Stimulated activated CD4-positive, alpha-beta T cell treated with anti-CD3 and anti-CD28 coated beads, Interleukin-1b, Interleukin-23, amount 100 ng/mL, for 1 hour (primary cell): ENCODE data around the gene OR51B4.
"Not testable (repeated sequence)": the region's sequence is repeated elsewhere in the genome, so short reads cannot be mapped to it uniquely, and the experiment has no call there.

Experiments
- DNase-seq, 2 donors: peaks; one replicate each; pipeline ENCODE4 v3.0.0-alpha.2; 2020; ENCODE audit warnings: low read depth in 2 of 2

OR51B4 gene

GRCh38 chr11:5301846-5302245 is at the start of gene OR51B4:
Gene OR51B4, minus strand, starts transcription at chr11:5301946. Its CDS starts 0 bp downstream, at chr11:5301946.
- DNase-seq, result no peak

- DNase-seq, result no peak
Measured at GRCh38 chr11:5351208-5351607, 49.5 kb upstream of the OR51B4 start, which contains the start of gene OR51B6. Gene OR51B6, plus strand, starts transcription at chr11:5351508. Its CDS starts 0 bp downstream, at chr11:5351508.

GRCh38 chr11:5349550-5349949 is 47.8 kb upstream of the OR51B4 start:
- no peak for DNase-seq

- no peak for DNase-seq
Measured at GRCh38 chr11:5348551-5349194, 46.9 kb upstream of the OR51B4 start.

- no peak for DNase-seq
Measured at GRCh38 chr11:5345831-5346230, 44.1 kb upstream of the OR51B4 start.

- no peak for DNase-seq
Measured at GRCh38 chr11:5343474-5344335, 42.0 kb upstream of the OR51B4 start, which contains the start of gene OR51B5. Gene OR51B5, minus strand, starts transcription at chr11:5343524. Its CDS starts 0 bp downstream, at chr11:5343524.

GRCh38 chr11:5339771-5340322 is 38.1 kb upstream of the OR51B4 start:
- DNase-seq, result no peak

- not testable (repeated sequence) for DNase-seq
Measured at GRCh38 chr11:5337253-5337652, 35.5 kb upstream of the OR51B4 start.

GRCh38 chr11:5336331-5336730 is 34.6 kb upstream of the OR51B4 start:
- no peak for DNase-seq

- DNase-seq, result no peak
Measured at GRCh38 chr11:5335170-5335569, 33.4 kb upstream of the OR51B4 start.

- no peak for DNase-seq
Measured at GRCh38 chr11:5324197-5324596, 22.5 kb upstream of the OR51B4 start, which contains the start of gene OR51B2. Gene OR51B2, minus strand, starts transcription at chr11:5324297. Its CDS starts 0 bp downstream, at chr11:5324297.

GRCh38 chr11:5317292-5317691 is 15.5 kb upstream of the OR51B4 start:
- DNase-seq, result no peak

GRCh38 chr11:5313326-5314023 is 11.7 kb upstream of the OR51B4 start:
- DNase-seq, result not testable (repeated sequence)

GRCh38 chr11:5310423-5310822 is 8.7 kb upstream of the OR51B4 start:
- no peak for DNase-seq

GRCh38 chr11:5307256-5308019 is 5.7 kb upstream of the OR51B4 start:
- no peak for DNase-seq

- DNase-seq, result no peak
Measured at GRCh38 chr11:5304046-5304445, 2.3 kb upstream of the OR51B4 start.

GRCh38 chr11:5303626-5304025 is 1.9 kb upstream of the OR51B4 start:
- DNase-seq, result no peak

GRCh38 chr11:5300251-5300650 is 1.5 kb downstream of the OR51B4 start:
- no peak for DNase-seq

- no peak for DNase-seq
Measured at GRCh38 chr11:5298451-5298850, 3.3 kb downstream of the OR51B4 start.

GRCh38 chr11:5297721-5298323 is 3.9 kb downstream of the OR51B4 start:
- no peak for DNase-seq
